ENCODE measurements around the gene APOLD1.

DNA sequence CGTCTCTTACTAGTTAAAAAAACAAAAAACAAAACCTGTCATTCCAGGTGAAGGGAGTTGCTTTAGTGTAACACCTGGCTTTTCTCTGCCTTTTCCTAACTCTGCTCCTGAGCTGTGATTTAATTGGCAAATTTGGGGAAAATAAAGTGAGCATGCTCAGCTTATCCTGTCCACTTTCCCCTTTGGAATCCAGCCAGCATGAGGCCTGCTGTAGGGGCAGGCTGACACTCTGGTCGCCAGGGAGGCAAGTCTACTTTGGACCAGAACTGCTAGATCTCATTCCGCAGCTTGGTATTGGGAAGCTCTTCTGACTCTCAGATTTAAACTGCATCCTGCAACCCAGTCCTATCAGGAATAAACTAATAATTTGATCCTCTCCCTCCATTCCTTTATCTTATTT, 38.2 kb upstream of the APOLD1 start:
- no peak for TF ChIP-seq POLR2A (IDR thresholded peaks at IDR 0.05; ENCODE audit: low read length)
- TF ChIP-seq GATA1 (IDR thresholded peaks at IDR 0.05; ENCODE audit: low read depth, low read length) = no peak
